ENCODE measurements around the gene IGSF10. TPM values are rescaled to one million over a fixed set of nuclear protein-coding genes. Genes with fewer than 3 reads are reported as not detected.

The IGSF10 gene
- total and polyA plus RNA-seq, 10 of the 15 experiments (the other 5 are each of a cell fraction or from before 2014, with no cell fraction given): under 0.01 to 0.18 (median 0.03) TPM; not detected in 2

DNA sequence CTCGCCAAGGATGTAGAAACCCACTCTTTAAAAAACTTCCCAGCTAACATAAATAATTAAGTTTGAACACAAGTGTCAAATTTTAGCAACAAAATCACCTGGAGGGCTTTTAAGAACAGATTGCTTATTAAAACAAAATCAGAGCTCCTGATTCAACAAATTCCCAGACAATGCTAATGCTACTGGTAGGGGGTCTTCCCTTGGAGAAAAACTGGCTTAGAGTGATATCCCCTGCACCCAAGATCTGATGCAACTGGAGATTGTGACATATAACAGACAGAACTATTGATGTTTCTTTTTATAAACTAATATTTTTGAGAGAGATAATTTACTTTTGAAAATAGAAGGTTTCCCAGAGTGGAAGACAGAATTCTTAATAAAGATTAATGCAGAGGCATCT lies 19.9 kb downstream of the IGSF10 start:
- no peak overlapping the region for H3K4me3 ChIP-seq
- no peaks in the 10 kb centered on the region for H3K27me3 ChIP-seq (replicated peaks in 1 of 2; ENCODE audit: control insufficient read depth in 2 of 2, insufficient read depth in 2 of 2, low read length in 1 of 2)
- BruUV-seq (replicated peaks): no TSS peak
- WGBS (ENCODE audit: insufficient coverage, insufficient replicate concordance, low lambda C conversion rate, missing lambda C conversion rate): 69% methylated on average over 1 of the region's 1 CpG
- SMC1A ChIA-PET (ENCODE audit: uncharacterized antibody, unreplicated experiment): interaction anchor here (0.9 to 4.7 kb wide), 4 partner anchors 15 to 478 kb away, joined by 3 to 38 read pairs (median 6); no protein-coding TSS in a partner anchor
- H3K9ac ChIP-seq (ENCODE audit: control insufficient read depth, insufficient read depth, low read length): no peak overlapping the region
- no peaks in the 10 kb centered on the region for H3K9me3 ChIP-seq (replicated peaks; ENCODE audit: control insufficient read depth, insufficient read depth, low read length)
- TF ChIP-seq BRCA1 (IDR thresholded peaks at IDR 0.05; ENCODE audit: low read depth, low read length) (no peak), CBX3 (IDR thresholded peaks at IDR 0.05; ENCODE audit: borderline replicate concordance, low read depth) (no peak)
- TF ChIP-seq, protein P1, sequence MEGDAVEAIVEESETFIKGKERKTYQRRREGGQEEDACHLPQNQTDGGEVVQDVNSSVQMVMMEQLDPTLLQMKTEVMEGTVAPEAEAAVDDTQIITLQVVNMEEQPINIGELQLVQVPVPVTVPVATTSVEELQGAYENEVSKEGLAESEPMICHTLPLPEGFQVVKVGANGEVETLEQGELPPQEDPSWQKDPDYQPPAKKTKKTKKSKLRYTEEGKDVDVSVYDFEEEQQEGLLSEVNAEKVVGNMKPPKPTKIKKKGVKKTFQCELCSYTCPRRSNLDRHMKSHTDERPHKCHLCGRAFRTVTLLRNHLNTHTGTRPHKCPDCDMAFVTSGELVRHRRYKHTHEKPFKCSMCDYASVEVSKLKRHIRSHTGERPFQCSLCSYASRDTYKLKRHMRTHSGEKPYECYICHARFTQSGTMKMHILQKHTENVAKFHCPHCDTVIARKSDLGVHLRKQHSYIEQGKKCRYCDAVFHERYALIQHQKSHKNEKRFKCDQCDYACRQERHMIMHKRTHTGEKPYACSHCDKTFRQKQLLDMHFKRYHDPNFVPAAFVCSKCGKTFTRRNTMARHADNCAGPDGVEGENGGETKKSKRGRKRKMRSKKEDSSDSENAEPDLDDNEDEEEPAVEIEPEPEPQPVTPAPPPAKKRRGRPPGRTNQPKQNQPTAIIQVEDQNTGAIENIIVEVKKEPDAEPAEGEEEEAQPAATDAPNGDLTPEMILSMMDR (IDR thresholded peaks at IDR 0.05 in 2 of 3, conservative IDR thresholded peaks at IDR 0.05 in 1 of 3; ENCODE audit: control insufficient read depth in 2 of 3, extremely low read depth in 1 of 3, insufficient read depth in 1 of 3, low read depth in 3 of 3, low read length in 3 of 3): no peak
- TF ChIP-seq, protein P2, sequence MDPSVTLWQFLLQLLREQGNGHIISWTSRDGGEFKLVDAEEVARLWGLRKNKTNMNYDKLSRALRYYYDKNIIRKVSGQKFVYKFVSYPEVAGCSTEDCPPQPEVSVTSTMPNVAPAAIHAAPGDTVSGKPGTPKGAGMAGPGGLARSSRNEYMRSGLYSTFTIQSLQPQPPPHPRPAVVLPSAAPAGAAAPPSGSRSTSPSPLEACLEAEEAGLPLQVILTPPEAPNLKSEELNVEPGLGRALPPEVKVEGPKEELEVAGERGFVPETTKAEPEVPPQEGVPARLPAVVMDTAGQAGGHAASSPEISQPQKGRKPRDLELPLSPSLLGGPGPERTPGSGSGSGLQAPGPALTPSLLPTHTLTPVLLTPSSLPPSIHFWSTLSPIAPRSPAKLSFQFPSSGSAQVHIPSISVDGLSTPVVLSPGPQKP (IDR thresholded peaks at IDR 0.05; ENCODE audit: low read depth, low read length): no peak
- H3K4me1 ChIP-seq (ENCODE audit: control insufficient read depth, insufficient read depth, low read length): no peaks in the 10 kb centered on the region
- CTCF ChIA-PET: interaction anchor here (0.8 to 4.3 kb wide), 5 partner anchors 15 to 478 kb away, joined by 3 to 47 read pairs (median 16); no protein-coding TSS in a partner anchor
- no peak for DNase-seq (ENCODE audit: low read depth, low spot score)
- H3K79me2 ChIP-seq (ENCODE audit: control insufficient read depth, insufficient read depth, low read length): no peaks in the 10 kb centered on the region
- no peak overlapping the region for H3K4me2 ChIP-seq (ENCODE audit: control insufficient read depth, insufficient read depth)
- intact Hi-C loops (cut with micrococcal nuclease; ENCODE audit: unreplicated experiment) (no loop called here), in situ Hi-C loops (cut with MboI) (no loop called here)
- FAIRE-seq: no peak
- RAD21 ChIA-PET (ENCODE audit: unreplicated experiment): interaction anchor here (0.8 to 3.3 kb wide), 4 partner anchors 220 to 478 kb away, joined by 3 to 11 read pairs (median 6); no protein-coding TSS in a partner anchor
- H4K20me1 ChIP-seq (ENCODE audit: control insufficient read depth, insufficient read depth): no peaks in the 10 kb centered on the region
- H2AFZ ChIP-seq (ENCODE audit: control insufficient read depth, low read depth, low read length): no peak overlapping the region
- no peaks in the 10 kb centered on the region for H3K36me3 ChIP-seq (ENCODE audit: control insufficient read depth in 2 of 2, insufficient read depth in 2 of 2, low read length in 1 of 2)
- H3K27ac ChIP-seq (ENCODE audit: control insufficient read depth, insufficient read depth): no peak overlapping the region
- POLR2A ChIA-PET: no interaction called here
- ATAC-seq: no peak
